GM21423 (cell line): Measurements from ENCODE around the gene RBM26.
"Not testable (repeated sequence)": the region's sequence is repeated elsewhere in the genome, so short reads cannot be mapped to it uniquely, and the experiment has no call there.

Source experiments
- ATAC-seq: cut with Tn5 transposase; IDR thresholded peaks from one replicate; pipeline ENCODE4 v1.9.1; 2021; ENCODE audit warnings: mild to moderate bottlenecking, moderate library complexity; ENCODE audit not compliant: unreplicated experiment

RBM26 gene

GRCh38 chr13:79282976-79283375, 123.1 kb downstream of the RBM26 start:
- no peak for ATAC-seq

DNA sequence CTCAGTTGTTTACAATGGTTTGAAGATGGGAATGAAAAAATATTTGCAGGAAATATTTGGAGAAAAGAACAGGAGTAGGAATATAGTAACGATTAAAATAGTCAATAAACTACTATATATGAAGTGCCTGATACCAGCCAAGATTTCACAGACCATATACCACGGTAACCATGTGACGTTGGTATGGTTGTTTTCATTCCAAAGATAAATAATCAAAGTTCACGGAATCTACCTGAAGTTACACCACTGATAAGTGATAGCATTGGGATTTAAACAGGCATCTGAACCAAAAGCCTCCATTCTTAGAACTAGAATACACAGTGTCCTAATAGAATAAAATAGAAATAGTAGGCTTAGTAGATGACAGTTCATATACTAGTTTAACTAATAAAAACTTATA, 123.5 kb downstream of the RBM26 start:
- no peak for ATAC-seq

GRCh38 chr13:79281339-79281747, 124.7 kb downstream of the RBM26 start:
- no peak for ATAC-seq

DNA sequence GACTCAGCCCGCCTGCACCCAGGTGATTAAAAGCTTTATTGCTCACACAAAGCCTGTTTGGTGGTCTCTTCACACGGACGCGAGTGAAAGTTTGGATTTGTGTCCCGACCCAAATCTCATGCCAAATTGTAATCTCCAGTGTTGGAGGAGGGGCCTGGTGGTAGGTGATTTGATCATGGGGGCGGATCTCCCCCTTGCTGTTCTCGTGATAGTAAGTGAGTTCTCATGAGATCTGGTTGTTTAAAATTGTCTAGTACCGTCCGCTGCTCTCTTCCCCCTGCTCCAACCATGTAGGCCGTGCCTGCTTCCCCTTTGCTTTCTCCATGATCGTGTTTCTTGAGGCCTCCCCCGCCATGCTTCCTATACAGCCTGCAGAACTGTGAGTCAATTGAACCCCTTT, 126.3 kb downstream of the RBM26 start:
- not testable (repeated sequence) for ATAC-seq

- no peak for ATAC-seq
Observed at GRCh38 chr13:79273045-79273444, 133.0 kb downstream of the RBM26 start.

DNA sequence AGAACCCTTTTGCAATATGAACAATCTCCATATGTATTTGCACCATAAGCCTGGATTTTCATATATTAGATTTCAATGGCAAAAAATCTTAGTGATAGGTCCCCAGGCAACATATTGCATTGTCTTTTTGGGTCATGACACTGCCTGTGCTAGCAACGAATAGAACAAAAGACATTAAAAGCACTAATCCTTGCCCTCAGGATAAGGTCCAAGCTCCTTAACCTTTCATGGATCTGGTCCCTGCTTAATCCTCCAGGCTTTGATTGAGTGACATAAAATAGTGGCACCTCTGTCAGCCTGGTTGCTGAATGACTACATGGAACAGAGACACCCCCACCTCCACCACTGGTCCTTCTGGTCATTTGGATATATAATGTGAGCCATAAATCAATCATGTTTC, 134.4 kb downstream of the RBM26 start:
- no peak for ATAC-seq

DNA sequence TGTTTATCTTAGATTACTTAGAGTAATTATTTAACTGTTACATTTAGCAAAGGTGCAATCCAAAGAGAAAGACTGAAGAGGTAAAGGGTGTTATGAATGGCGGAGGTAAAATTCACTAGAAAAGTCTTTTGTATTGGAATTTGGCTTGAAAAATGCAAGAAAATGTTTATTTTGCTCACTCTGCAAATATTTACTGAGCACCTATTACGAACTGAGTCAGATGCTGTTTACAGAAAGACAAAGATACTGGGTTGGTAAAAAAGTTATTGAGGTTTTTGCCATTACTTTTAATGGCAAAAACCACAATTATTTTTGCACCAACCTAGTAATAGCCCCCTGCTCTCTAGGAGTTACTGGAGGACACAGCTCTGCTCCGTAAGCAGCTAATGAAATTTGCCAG, 135.2 kb downstream of the RBM26 start:
- no peak for ATAC-seq
